Measurements from ENCODE around the gene AMOT.

The AMOT gene

DNA sequence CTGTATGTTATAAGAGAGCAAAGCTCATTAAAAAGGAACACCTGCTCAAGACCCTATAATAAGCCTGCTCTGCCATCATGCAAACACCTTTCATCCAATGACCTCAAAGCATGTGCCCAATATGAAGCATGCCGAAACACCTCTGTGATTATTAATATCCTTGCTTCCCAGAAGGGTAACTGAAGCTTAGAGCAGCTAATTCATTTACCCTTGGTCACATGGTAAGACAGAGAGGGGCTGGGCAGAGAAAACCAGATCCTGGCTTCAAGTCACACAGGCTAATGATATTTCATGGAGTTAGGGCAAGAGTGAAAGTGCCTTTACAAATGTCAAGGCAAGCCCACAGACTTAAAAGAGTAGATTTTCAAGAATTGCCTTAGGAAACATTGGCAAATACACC is 5.6 kb downstream of the AMOT start:
- DNase-seq: no peak

DNA sequence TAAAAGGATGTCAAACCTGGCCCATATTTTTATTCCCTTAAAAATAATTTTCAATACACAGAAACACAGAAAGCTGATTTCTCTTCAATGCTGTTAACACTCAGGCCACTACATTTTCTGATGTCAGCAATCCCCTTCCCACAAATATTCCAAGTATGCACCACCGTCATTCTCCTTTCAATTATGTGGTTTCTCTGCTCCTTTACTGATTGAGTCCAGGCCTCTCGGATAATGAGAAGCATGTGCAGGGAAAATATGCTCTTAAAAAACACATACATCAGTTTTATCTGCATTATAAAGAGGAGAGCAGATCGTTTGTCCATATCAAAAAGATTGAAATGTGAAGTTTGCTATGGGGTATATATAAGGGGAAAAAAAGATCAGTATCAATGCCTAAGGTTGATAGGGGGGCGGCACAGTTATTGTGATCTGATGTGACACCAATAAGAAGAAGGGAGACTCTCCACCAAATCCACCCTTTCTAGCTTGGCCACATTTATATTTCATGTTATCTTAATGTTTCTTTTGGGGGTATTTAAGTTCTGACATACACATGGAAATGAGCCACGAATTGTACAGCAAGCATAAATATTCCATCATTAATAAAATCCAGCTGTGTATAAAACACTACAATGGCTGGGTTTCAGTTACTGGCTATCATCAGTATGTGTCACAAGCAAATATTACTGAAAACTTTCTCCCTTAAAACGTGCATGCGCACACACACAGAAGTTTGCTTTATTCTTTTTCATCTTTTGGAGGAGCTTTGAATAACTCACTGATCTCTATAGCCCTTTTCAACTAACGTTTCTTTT is 6.4 kb downstream of the AMOT start:
- no peak for DNase-seq

DNA sequence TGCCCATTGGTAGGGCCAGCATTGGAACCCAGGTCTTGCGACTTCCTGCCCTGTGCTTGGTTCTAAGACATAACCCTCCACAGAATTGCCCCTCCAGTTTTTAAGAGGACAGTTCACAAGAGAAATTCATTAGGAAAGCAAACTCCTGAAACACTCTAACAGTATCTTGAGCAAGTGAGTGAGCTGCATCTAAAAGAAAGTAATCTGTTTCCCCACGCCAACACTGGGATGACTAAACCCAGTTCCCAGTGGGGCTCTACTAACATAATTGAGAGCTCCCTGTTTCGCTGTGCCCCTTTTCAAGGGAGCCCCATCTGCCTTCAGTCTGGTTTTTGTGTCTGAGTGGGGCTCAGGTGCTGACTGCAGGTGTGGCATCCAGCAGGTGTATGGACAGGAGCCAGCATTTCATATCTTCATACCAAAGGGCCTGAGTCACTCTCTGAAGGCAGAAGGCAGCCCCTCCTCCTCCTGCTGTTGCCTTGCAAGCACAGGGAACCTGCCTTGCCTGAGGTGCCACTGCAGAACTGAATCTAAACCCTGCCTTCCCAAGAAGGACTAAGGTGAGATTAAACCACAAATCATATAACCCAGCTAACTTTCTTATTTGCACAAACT is 8.0 kb downstream of the AMOT start:
- DNase-seq: no peak

DNA sequence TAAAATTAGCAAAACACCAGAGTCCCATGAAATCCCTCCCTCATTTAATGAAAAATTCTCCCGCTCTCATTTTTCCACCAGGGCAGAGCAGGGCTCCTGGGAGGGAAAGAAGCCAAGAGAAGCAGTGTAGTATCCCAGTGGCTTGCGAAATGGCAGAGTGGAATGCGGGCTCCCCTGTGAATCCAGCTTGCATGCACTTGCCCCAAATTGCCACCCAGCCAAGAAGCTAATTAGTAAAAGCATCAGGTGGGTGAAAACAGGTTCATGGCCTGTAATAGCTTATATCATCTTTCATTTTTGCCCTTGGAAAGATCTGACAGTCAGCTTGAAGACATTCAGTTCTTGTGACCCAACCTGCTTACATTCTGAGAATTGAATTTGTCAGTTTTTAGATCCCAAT is 10.1 kb downstream of the AMOT start:
- no peak for DNase-seq

DNA sequence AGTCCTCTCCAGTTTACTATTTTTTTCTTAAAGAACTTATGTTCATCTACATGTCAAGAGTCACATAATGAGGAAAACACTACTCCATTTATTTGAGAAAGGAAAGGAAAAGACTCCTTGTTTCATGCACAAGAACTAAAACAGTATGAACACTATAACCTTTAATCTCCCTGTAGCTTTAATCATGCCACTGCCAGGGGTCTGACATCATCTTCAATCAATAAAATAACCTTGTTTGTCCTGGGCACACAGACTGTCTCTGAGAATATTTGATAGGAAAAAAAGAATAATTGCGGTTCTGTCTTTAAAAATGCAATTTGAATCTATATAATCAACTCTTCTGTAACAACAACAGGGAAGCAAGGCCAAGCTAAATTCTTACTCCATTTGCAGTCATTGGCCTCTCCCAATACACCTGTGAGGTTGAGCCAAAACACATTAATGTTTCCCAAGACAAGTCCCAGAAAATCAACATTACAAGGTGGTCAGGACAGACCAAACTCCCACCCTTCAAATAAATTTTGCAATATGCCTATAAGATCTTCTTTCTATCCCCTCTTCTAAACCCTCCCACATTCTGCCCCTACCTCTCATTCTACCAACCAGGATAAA is 13.2 kb downstream of the AMOT start:
- DNase-seq: no peak

DNA sequence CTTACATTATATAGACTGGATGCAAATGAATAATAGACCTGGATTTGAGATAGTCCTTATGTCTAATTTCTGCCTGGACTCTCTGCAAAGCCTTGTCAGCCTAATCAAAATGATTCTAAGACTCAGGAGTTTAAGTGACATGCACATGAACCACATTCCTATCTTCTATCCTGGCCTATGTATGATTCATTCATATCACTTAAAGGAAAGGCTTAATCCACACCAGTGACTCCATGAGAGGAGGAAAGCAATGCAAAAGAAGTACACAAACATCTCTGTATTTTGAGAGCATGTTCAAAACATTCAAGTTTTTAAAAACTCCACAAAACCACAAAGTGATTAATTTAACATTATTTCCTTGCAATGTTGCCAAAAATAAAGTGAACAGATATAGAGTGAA is 14.6 kb downstream of the AMOT start:
- DNase-seq: no peak

DNA sequence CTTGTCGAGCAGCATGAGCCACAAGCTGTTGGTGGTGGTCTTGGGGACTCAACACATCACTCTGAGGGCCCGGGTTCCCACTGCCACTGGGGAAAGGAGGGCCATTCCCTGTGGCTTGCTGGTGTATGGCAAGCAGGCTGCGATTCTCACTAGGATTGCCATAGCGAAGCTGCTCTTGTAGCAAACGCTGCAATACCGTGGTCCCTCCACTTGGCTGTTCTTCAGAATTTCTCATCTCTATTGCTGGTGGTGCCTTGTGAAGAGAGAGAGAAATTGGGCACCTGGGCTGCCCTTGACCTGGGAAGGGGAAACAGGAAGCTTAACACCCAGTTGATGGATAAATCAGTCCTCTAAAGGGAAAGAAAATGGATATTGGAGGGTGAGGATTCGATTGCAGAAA is 17.7 kb downstream of the AMOT start:
- DNase-seq: no peak

DNA sequence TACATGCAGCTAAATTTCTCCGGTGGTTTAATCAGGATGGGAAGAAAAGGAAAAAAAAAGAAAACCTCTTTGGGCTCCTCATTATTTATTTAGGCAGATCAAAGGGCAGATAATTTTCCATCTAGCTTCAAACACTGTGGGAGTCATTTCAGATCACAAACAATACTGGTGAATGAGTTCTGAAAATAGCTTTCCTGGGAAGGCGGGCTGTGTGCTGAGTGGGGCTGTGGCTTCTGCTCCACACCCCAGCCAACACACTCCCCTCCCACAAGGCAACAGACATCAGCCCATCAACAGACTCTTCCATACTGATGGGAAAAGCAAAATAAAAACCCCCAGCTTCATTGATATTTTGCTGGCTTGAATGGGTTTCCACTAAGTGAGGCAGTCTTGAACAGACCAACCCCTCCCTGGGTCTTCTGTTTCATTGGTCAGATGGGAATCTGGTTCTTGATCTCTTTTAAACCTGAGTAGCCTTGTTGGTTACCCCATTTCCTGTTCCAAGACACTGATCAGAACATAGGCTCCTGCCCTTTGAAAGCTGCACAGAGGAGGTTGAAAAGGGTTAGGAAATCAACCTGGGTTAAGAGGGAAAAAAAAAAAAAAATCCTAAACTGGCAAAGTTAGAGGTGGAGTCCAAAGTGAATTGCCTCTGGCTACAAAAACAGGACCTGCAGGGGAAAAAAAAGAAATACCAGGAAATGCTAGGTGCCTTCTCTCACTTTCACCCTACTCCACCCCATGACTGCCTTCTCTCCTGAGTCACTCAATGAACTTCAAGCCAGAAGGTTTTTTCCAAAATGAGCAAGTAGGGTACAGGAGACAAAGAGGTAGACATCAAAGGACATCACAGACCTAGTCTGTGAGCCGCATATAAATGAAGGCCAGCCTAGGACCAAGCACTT is 20.0 kb downstream of the AMOT start:
- no peak for DNase-seq

DNA sequence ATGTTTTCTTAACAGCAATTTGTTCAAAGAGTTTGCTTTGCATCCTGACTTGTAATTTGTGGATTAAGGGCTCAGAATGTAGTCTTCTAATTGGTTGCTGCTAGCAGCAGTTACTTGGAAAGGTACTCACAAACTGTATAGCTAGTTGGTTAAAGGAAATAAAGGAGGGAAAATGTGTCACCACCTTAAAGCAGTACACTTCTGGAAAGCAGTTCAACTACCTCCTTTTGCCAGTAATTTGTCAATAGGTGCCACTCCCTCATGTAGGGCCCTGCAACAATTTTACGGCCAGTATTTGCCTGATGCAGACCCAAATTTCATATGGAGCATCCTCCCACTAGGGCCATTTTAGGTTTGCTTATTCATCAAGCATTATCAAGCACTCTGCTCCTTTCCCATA is 20.8 kb downstream of the AMOT start:
- DNase-seq: no peak

DNA sequence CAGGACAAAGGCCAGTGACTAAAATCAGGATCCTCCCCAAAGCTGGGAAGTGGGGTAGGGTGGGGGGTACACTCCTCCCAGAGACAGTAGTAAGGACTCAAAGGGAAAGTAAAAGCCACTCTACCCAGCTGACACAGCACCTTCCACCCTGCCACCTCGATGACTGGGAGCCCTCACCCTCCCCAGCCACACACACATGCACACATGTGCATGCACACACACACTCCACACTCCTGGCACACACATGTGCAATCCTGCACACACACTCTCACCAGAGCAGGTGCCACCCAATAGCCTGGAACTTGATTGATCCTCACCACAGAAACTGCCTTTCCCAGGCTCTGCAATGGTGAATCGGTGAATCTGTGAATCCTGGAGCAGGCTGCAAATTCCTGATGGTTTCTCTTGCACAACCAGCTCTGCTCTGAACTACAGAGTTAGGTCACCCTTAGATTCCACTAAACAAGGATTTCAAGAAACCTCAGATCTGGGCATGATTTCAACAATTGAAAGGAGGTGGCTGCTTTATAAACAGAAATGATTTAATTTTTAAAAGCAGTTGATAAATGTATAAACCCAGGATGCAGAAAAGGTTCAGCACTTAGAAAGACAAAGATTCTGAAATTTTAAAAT is 21.5 kb downstream of the AMOT start:
- no peak for DNase-seq

DNA sequence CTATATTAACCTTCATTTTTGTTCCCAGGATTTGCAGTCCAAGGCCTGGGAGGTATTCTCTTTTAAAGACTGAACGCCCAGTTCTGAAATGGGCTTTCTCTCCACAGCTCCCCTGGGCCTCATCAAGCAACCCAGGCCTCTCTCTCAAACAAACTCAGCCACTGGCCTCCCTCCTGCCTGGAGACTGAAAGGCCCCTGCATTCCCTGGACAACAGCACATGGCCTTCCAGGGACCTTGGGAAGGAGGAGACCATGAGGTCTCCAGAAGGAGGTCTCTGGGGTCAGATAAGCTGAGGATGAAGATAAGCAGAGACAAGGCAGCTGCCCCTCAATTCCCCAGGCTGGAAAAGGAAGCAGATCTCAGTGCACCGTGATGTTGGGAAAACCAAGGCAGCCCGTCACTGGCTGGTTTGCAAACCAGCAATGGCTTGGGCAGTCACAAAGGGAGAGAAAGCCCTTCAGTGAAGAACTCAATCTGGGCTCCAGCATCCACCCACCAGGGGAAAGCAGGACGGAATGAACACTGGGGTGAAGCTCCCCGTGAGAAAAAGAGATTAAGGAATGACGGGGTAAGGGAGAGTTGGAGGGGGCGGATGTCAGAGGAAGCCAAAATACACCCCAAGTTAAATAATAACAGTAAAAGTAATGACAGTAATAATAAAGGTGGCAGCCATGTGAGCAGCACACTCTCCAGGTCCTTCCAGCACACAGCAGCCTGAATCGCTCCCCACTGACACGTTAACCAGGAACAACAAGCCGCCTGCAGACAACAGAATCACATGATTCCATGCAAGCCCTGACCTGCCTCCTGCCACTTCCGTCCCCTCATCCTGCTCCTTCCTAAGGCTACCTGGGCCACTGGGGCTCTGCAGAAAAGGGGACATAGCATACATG is 22.3 kb downstream of the AMOT start:
- DNase-seq: no peak

DNA sequence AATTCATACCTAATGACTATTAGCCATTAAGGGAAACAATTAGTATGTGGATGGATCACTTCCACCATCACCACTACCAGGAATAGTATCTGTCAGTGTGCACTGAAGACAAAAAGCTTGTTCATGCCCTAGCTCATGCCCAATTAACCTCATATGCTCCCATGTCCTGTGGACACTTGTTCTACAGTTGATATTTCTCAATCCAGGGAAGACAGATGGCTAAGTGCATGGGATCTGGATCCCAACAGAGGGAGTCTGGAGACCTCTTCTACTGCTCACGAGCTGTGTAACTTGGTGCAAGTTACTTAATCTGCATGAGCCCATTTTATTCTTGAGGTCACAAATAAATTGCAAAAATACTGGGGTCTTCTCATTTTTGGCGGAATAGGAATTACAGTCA is 23.7 kb downstream of the AMOT start:
- DNase-seq: no peak

DNA sequence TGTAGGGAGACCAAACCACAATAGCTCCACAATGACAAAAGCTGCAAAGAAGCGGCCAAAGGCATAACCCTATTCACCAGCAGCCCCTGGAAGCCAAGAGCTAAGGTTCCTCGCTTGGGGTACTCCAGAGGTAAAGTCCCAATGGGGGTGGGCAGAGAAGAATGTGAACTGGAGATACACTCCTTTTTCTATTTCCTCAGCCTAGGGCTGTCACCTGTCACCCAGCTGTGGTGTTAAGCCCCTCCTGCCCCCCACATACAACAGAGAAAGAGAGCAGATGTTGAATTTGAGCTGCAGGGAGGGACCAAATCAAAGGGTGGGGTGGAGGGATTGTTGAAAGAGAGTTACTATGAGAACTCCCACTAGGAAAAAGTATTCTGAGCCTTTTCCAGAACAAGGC is 26.1 kb downstream of the AMOT start:
- no peak for DNase-seq

DNA sequence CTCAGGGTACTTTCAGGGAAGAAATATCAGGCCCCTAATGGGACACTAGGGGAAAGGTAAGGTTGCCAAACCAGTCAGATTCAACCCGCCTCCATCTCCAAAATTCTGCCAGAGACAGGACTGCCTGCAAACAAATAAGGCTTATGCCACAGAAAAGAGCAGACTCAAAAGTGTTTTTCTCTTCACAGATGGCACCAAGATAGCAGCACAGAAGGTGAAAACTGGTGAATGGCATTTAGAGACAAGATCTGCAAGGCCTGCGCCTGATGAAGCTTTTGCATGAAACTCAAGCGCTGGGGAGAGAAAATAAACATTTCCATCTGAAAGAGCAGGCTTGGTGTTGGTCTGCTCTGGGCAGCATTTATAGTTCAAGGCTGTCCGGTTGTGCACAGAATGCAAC is 27.9 kb downstream of the AMOT start:
- no peak for DNase-seq

DNA sequence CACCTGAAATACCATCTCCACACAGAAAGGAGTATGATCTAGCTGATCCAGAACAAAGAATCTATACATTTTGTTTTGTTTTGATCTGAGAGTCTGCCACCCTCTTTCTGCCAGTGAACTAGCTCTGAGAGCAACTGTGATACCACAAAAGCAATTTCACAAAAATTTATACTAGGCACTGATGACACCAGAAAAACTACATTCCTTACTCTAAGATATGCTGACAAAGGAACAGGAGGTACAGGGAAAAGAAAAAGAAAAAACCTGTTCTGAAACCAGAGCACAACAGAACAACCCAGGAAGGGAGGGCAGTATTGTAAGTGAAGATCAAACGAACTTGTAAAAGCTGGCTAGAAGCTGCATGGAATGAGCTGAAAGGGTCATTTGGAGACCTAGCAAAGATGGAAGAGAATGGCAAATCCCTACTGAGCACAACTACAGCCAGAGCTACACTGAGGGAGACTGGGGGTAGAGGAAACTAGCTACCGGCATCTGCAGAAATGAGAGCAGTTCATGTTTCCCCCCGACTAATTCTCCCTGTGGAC is 31.9 kb downstream of the AMOT start:
- no peak for DNase-seq

DNA sequence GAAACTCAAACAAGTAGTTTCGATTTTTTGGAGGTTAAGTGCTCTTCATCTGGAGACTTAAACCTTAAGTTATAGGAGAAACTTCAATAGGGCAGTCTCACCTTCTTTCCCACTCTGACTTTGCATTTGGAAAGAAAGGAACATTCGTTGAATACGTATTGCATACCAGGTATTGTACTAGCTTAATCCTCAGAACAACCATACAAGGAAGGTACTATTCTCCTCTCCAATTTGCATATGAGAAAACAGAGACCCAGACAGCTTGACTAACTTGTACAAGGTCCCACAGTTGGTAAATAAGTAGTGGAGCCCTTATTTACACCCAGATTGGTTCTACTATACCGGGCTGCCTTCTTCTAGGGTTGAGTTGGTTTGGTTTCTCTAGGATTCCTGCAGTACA is 32.6 kb downstream of the AMOT start:
- DNase-seq: no peak

DNA sequence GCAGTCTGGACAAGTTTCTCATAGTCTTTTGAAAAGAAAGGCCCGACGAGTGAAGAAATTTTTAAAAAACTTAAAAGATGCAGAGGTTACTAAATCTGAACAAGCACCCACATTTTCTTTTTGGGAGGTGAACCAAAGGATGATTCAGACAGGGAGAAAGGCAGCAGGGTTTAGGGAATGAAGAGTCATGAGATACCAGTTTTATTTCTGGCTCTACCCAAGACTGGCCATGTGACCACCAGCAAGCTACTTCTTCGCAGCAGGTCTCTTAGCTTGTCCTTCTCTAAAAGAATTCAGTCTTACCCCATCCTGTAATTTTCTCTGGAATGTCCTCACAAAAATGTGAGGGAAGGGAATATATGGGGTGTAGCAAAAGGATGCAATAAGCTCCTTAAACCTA is 37.6 kb downstream of the AMOT start:
- DNase-seq: no peak

DNA sequence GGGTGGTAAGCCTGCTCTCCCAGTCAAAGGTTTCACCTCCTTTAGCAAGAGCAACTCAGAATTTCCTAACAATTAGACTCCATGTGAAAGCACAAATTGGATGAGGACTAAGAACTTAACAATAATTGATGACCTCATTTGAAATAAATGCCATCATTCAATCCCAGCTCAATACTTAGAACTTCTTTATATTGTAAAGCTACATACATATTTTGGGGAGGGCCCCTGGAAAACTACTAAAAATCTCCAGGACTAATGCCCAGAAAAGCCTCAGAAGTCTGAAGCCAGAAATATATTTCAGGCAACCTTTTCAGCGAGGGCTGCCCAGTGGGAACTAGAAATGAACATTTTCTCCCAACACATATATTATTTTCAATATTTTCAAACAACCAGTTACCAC is 38.1 kb downstream of the AMOT start:
- no peak for DNase-seq

DNA sequence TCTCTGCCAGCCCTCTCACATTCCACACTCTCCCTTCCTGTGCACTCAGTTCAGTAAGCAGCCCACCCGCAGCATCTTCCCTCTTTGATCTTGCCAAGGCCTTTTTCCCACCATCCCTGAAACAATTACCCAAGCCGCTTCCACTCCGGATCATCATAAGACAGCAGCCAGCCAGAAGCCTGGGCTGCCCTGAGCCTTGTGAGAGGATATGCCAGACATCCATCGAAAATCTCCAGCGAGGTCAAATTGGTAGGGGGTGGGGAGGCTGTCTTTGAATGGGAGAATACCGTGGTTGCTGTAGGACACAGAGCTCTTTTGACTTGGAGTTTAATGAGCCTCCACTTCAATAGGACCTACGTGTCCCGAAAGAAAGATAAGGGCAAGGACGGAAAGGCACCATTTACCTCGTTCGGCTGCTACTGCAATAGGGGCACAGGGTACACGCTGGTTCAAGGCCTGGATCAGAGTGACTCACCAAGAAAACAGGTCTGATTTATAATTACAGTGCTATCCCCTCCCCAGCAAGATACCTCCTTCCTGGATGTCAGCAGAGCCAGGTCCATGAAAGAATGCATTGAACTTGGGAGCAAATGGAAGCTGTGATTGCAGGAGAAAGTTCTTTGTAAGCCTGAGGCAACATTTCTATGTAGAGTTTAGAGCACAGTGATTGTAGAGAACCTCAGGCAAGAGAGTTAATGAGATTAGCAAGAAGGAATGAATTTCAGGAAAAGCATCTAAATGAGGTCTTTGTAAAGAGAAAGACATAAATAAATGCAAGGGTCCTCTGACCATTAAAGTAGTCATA is 39.5 kb downstream of the AMOT start:
- DNase-seq: no peak

DNA sequence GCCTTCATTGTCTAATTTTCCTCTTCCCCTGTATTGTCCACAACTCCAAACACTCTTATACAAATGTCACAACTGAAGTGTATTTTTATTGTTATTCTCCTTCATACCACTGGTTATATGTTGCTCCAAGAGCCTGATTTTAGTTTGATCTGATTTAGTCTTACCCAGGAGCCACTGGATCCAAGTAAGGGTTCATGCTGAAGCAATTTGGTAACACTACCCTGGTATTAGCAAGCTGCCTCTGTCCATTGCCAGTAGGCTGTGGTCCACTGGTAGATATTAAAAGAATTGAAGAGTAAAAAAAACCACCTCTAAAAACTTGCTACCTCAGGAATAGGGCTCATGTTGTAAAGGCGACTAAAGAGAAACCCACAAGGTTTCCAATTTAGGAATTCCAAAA is 41.2 kb downstream of the AMOT start:
- DNase-seq: no peak

DNA sequence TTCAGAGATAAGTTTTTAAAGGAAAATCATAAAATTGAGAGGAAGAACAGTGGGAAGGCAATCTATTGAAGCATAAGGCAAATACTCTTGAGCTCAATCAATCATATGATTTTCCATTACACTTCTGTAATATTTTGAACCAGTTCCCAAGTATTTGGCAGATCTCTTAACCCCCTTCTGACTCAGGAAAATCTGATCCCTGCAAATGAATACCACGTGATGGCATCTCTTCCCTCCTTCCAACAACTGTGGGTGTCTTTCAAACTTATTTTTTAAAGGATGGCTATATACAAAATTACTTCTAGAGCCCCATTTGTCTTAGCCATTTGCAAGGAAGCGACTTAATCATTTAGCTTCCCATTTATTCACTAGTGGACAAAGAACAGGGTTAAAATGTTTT is 41.9 kb downstream of the AMOT start:
- no peak for DNase-seq
